DOHH2 (cell line): ENCODE measurements around the gene CTDSP1.

Experiments
- H3F3A ChIP-seq: fragments of 200-600 bp; sonication (generic), shearing (Covaris generic); 2 replicates; pipeline ENCODE4 v1.6.0; 2016; ENCODE audit warnings: antibody characterized with exemption, mild to moderate bottlenecking; ENCODE audit not compliant: control insufficient read depth, insufficient read depth
- H3K27ac ChIP-seq: fragments of 200-600 bp; sonication (generic); 2 replicates; pipeline ENCODE4 v1.5.1; 2014; ENCODE audit warnings: low read depth, mild to moderate bottlenecking, low read length, moderate library complexity
- H3K27me3 ChIP-seq: fragments of 200-600 bp; sonication (generic); 2 replicates; pipeline ENCODE4 v1.6.1; 2014; ENCODE audit warnings: mild to moderate bottlenecking, low read length, mixed read lengths; ENCODE audit not compliant: control insufficient read depth
- H3K36me3 ChIP-seq: fragments of 200-600 bp; sonication (generic); 2 replicates; pipeline ENCODE4 v1.6.1; 2014; ENCODE audit warnings: mild to moderate bottlenecking, low read length, moderate library complexity, mixed read lengths; ENCODE audit not compliant: control insufficient read depth
- H3K4me1 ChIP-seq: fragments of 200-600 bp; sonication (generic); 2 replicates; pipeline ENCODE4 v1.6.1; 2014; ENCODE audit warnings: mild to moderate bottlenecking, low read length, mixed read lengths; ENCODE audit not compliant: control insufficient read depth
- H3K4me2 ChIP-seq: fragments of 200-600 bp; sonication (generic); 2 replicates; pipeline ENCODE4 v1.6.0; 2014; ENCODE audit warnings: mild to moderate bottlenecking, low read length, moderate library complexity
- H3K4me3 ChIP-seq: fragments of 200-600 bp; sonication (generic); 2 replicates; pipeline ENCODE4 v1.5.1; 2014; ENCODE audit warnings: mild to moderate bottlenecking, low read length, mixed read lengths
- H3K79me2 ChIP-seq: fragments of 200-600 bp; sonication (generic); 2 replicates; pipeline ENCODE4 v1.6.1; 2014; ENCODE audit warnings: mild to moderate bottlenecking, low read length, mixed read lengths; ENCODE audit not compliant: control insufficient read depth
- H3K9me2 ChIP-seq: fragments of 200-600 bp; sonication (generic); replicated peaks from 2 replicates; pipeline ENCODE4 v1.6.1; 2014; ENCODE audit warnings: mild to moderate bottlenecking, low read length, mixed read lengths; ENCODE audit not compliant: control insufficient read depth
- H3K9me3 ChIP-seq: fragments of 200-600 bp; sonication (generic); 2 replicates; pipeline ENCODE4 v1.6.1; 2014; ENCODE audit warnings: antibody characterized with exemption, low read length, mixed read lengths; ENCODE audit not compliant: control insufficient read depth, insufficient read depth
- H4K20me1 ChIP-seq: fragments of 200-600 bp; sonication (generic); 2 replicates; pipeline ENCODE4 v1.6.0; 2014; ENCODE audit warnings: low read depth, mild to moderate bottlenecking, antibody characterized with exemption, low read length, moderate library complexity; ENCODE audit not compliant: control insufficient read depth, insufficient read depth
- EZH2phosphoT487 ChIP-seq: fragments of 200-600 bp; sonication (generic); IDR thresholded peaks from 2 replicates; pipeline ENCODE4 v1.6.1; 2017; ENCODE audit warnings: borderline replicate concordance, mild to moderate bottlenecking, antibody characterized with exemption, low read length, moderate library complexity, mixed read lengths
- TF ChIP-seq, protein P1 (sequence below): fragments of 200-600 bp; sonication (generic); IDR thresholded peaks from one replicate; pipeline ENCODE4 v1.5.1; 2014; ENCODE audit warnings: antibody characterized with exemption, mild to moderate bottlenecking, low read depth, low read length; ENCODE audit not compliant: poor library complexity, severe bottlenecking

The CTDSP1 gene

DNA sequence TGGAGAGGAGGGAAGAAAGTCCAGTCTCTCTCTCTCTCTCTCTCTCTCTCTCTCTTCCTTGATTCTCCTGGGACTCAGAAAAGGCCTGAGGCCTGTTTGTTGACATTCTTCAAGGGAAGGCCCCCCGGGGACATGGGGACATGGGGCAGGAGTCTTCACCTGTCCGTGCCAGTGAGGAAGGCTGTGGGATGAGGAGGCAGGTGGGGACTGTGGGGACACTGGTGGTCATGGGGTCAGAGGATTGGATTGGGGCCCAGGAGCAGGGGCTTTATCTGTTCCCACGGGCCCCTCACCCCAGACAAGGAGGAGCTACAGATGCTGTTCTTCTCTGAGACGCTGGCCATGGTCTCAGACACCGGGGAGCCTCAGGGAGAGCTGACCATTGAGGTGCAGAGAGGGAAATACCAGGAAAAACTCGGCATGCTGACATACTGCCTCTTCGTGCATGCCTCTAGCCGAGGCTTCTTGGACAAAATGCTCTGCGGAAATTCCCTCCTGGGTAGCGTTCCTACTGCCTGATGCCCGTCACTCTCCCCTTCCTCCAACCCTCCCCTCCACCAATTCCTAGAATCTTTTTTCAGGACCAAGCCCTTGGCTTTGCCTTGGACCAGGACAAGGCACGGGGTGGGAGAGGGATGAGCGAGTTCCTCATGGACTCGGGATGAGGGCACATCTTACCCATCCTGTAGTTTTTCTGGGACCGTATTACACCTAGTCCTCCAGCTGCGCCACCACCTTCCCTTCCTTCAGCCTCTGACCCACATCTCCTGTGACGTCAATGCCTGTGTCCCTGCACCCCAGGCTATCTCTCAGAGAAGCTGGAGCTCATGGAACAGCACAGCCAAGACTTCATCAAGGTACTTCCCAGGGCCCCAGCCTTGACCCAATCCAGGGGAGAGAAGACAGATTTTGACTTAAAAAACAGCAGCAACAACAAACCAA lies 42.2 kb upstream of the CTDSP1 start:
- H3K79me2 ChIP-seq, result no peaks in the 10 kb centered on the region
- H3F3A ChIP-seq, result peaks cover 4% of the 10 kb centered on the region
- H3K9me2 ChIP-seq, result no peaks in the 10 kb centered on the region
- TF ChIP-seq EZH2phosphoT487, result no peak
- TF ChIP-seq, protein P1, sequence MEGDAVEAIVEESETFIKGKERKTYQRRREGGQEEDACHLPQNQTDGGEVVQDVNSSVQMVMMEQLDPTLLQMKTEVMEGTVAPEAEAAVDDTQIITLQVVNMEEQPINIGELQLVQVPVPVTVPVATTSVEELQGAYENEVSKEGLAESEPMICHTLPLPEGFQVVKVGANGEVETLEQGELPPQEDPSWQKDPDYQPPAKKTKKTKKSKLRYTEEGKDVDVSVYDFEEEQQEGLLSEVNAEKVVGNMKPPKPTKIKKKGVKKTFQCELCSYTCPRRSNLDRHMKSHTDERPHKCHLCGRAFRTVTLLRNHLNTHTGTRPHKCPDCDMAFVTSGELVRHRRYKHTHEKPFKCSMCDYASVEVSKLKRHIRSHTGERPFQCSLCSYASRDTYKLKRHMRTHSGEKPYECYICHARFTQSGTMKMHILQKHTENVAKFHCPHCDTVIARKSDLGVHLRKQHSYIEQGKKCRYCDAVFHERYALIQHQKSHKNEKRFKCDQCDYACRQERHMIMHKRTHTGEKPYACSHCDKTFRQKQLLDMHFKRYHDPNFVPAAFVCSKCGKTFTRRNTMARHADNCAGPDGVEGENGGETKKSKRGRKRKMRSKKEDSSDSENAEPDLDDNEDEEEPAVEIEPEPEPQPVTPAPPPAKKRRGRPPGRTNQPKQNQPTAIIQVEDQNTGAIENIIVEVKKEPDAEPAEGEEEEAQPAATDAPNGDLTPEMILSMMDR, result no peak
- no peak overlapping the region for H3K4me2 ChIP-seq
- no peaks in the 10 kb centered on the region for H3K9me3 ChIP-seq
- H3K4me1 ChIP-seq, result peaks cover 11% of the 10 kb centered on the region
- H3K36me3 ChIP-seq, result no peaks in the 10 kb centered on the region
- H3K4me3 ChIP-seq, result no peak overlapping the region
- no peaks in the 10 kb centered on the region for H3K27me3 ChIP-seq
- no peaks in the 10 kb centered on the region for H4K20me1 ChIP-seq
- H3K27ac ChIP-seq, result no peak overlapping the region

DNA sequence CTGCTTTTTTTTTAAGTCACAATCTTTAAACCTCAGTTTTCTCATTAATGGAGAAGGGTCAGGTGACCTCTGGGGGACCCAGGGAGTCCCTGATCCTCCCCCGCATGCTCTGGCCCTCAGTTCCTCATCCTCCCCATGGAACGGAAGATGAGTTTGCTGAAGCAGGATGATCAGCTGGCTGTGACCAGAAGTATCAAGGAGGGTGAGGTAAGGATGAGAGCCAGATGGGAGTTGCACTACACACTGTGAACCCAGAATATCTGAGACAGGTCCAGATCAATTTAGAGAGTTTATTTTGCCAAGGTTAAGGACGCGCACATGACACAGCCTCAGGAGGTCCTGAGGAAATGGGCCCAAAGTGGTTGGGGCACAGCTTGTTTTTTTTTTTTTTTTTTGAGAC lies 39.2 kb upstream of the CTDSP1 start:
- Histone ChIP-seq H3K9me3 (no peaks in the 10 kb centered on the region), H3K27me3 (no peaks in the 10 kb centered on the region), H3K4me1 (peaks cover 29% of the 10 kb centered on the region), H3F3A (peaks cover 10% of the 10 kb centered on the region), H3K9me2 (no peaks in the 10 kb centered on the region), H4K20me1 (no peaks in the 10 kb centered on the region), H3K36me3 (no peaks in the 10 kb centered on the region), H3K27ac (no peak overlapping the region), H3K79me2 (no peaks in the 10 kb centered on the region), H3K4me2 (no peak overlapping the region), H3K4me3 (no peak overlapping the region)
- no peak for TF ChIP-seq EZH2phosphoT487

DNA sequence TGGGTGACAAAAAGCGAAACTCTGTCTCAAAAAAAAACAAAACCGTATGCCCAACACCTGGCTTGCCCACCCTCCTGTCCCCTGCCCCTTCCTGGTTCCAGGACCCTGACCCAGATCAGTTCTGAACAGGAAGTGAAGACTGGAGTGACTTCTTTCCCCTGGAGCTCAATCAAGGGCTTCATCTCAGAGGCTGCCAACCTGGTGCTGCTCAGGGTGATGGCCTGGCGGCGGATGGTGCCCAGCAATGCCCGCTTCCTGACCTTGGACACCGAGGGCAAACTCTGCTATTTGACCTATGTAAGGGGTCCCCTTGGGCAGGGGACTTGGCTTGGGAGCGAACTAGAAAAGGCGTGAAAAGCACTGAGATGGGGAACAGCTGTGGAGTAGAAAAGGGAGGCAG lies 37.1 kb upstream of the CTDSP1 start:
- H3K79me2 ChIP-seq, result no peaks in the 10 kb centered on the region
- H3K27ac ChIP-seq, result no peak overlapping the region
- no peaks in the 10 kb centered on the region for H3K27me3 ChIP-seq
- peaks cover 19% of the 10 kb centered on the region for H3F3A ChIP-seq
- peaks cover 37% of the 10 kb centered on the region for H3K4me1 ChIP-seq
- no peaks in the 10 kb centered on the region for H4K20me1 ChIP-seq
- peak overlapping the region; percentile 56 for H3K4me2 ChIP-seq
- H3K4me3 ChIP-seq, result peak overlapping the region; percentile 38; the same call in 1 of the 2 replicates
- H3K9me2 ChIP-seq, result no peaks in the 10 kb centered on the region
- no peaks in the 10 kb centered on the region for H3K9me3 ChIP-seq
- no peak for TF ChIP-seq EZH2phosphoT487
- TF ChIP-seq, protein P1, result no peak
- no peaks in the 10 kb centered on the region for H3K36me3 ChIP-seq

DNA sequence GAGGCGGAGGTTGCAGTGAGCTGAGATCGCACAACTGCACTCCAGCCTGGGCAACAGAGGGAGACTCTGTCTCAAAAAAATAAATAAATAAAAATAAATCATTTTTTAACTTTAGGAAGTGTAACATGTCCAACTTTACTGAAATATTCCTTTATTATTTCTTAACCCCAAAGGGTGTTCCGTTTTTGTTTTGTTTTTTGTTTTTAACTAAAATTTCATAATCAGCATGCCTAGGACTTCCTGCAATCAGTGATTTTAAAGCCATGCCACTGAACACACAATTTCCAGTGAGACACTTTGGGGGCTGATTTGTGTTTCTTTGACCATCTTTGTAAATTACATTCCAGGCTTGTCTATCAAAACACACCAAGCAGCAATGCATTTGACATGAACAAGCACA lies 35.9 kb upstream of the CTDSP1 start:
- no peaks in the 10 kb centered on the region for H3K36me3 ChIP-seq
- no peaks in the 10 kb centered on the region for H4K20me1 ChIP-seq
- H3K27me3 ChIP-seq, result no peaks in the 10 kb centered on the region
- TF ChIP-seq EZH2phosphoT487, result no peak
- TF ChIP-seq, protein P1, result no peak
- H3F3A ChIP-seq, result peaks cover 22% of the 10 kb centered on the region
- H3K4me3 ChIP-seq, result no peak overlapping the region
- H3K4me2 ChIP-seq, result no peak overlapping the region
- no peak overlapping the region for H3K27ac ChIP-seq
- H3K9me2 ChIP-seq, result no peaks in the 10 kb centered on the region
- H3K4me1 ChIP-seq, result peaks cover 45% of the 10 kb centered on the region
- H3K79me2 ChIP-seq, result no peaks in the 10 kb centered on the region
- no peaks in the 10 kb centered on the region for H3K9me3 ChIP-seq
